ENCODE results near the gene TBCD. TPM values are rescaled to one million over a fixed set of nuclear protein-coding genes. Genes with fewer than 3 reads are reported as not detected.
A peak's percentile ranks its signal among the peaks of the same experiment; 100 is the strongest.

Gene TBCD
- total RNA-seq, 1 donor from 2014 or later, result 118 TPM

GRCh38 chr17:82798752-82799151, 46.9 kb downstream of the TBCD start:
- Mint-ChIP-seq H3K4me1 (ENCODE audit: low read depth, unreplicated experiment) (no peaks in the 10 kb centered on the region), H3K9me3 (ENCODE audit: unreplicated experiment) (peaks cover 11% of the 10 kb centered on the region), H3K4me3 (ENCODE audit: unreplicated experiment) (no peak overlapping the region), H3K27ac (ENCODE audit: unreplicated experiment) (no peak overlapping the region), H3K36me3 (ENCODE audit: unreplicated experiment) (peaks cover 20% of the 10 kb centered on the region), H3K27me3 (ENCODE audit: unreplicated experiment) (peaks cover 8% of the 10 kb centered on the region)
- DNase-seq, result no peak
- TF ChIP-seq CTCF (IDR thresholded peaks at IDR 0.05; ENCODE audit: partially characterized antibody, unreplicated experiment), result no peak

DNA sequence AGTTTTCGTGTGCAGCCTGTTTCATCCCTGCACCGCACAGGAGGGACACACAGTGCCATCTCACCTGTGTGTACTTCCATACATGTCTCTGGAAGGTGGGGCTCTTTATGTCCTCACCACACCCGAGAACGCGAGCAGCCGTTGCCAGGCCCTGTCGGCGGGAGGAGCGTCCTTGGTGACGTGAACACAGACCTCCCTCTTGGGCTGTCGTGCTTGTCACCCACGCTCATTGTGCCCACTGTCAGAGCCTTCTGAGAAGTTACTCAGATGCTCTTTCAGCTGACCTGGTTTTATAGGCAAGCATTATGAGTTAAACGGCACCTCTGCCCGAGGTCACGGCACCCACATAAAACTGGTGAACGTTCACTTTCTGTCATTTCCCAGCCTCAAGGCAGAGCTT, 47.7 kb downstream of the TBCD start:
- peaks cover 8% of the 10 kb centered on the region for H3K27me3 Mint-ChIP-seq (ENCODE audit: unreplicated experiment)
- H3K27ac Mint-ChIP-seq (ENCODE audit: unreplicated experiment), result no peak overlapping the region
- peaks cover 11% of the 10 kb centered on the region for H3K9me3 Mint-ChIP-seq (ENCODE audit: unreplicated experiment)
- DNase-seq, result no peak
- H3K36me3 Mint-ChIP-seq (ENCODE audit: unreplicated experiment), result peaks cover 20% of the 10 kb centered on the region
- no peak for TF ChIP-seq CTCF (IDR thresholded peaks at IDR 0.05; ENCODE audit: partially characterized antibody, unreplicated experiment)
- no peak overlapping the region for H3K4me3 Mint-ChIP-seq (ENCODE audit: unreplicated experiment)
- H3K4me1 Mint-ChIP-seq (ENCODE audit: low read depth, unreplicated experiment), result no peaks in the 10 kb centered on the region

DNA sequence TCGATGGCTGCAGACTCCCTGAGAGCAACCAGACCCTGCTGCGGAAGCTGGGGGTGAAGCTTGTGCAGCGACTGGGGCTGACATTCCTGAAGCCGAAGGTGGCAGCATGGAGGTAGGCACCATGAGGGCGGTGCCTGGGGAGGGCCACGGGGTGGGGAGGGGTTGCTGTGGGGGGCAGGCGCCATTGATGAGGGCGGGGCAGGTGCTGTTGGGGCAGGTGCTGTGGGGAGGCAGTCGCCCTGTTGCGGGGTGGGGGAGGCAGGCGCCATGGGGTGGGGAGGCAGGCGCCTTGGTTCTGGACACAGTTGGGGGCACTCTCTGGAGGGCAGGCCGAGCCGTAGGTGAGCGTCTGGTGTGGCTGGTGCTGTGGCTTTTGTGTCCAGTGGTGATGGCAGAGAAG, 49.0 kb downstream of the TBCD start:
- peaks cover 11% of the 10 kb centered on the region for H3K9me3 Mint-ChIP-seq (ENCODE audit: unreplicated experiment)
- no peak overlapping the region for H3K4me3 Mint-ChIP-seq (ENCODE audit: unreplicated experiment)
- no peak for DNase-seq
- no peak for TF ChIP-seq CTCF (IDR thresholded peaks at IDR 0.05; ENCODE audit: partially characterized antibody, unreplicated experiment)
- peaks cover 20% of the 10 kb centered on the region for H3K36me3 Mint-ChIP-seq (ENCODE audit: unreplicated experiment)
- H3K27me3 Mint-ChIP-seq (ENCODE audit: unreplicated experiment), result peaks cover 8% of the 10 kb centered on the region
- no peak overlapping the region for H3K27ac Mint-ChIP-seq (ENCODE audit: unreplicated experiment)
- peaks cover 3% of the 10 kb centered on the region for H3K4me1 Mint-ChIP-seq (ENCODE audit: low read depth, unreplicated experiment)

- Mint-ChIP-seq H3K4me1 (ENCODE audit: low read depth, unreplicated experiment) (peaks cover 6% of the 10 kb centered on the region), H3K9me3 (ENCODE audit: unreplicated experiment) (peaks cover 11% of the 10 kb centered on the region), H3K27ac (ENCODE audit: unreplicated experiment) (peak overlapping the region; percentile 26), H3K4me3 (ENCODE audit: unreplicated experiment) (no peak overlapping the region), H3K27me3 (ENCODE audit: unreplicated experiment) (peaks cover 6% of the 10 kb centered on the region), H3K36me3 (ENCODE audit: unreplicated experiment) (peaks cover 20% of the 10 kb centered on the region)
- no peak for TF ChIP-seq CTCF (IDR thresholded peaks at IDR 0.05; ENCODE audit: partially characterized antibody, unreplicated experiment)
- no peak for DNase-seq
Observed at GRCh38 chr17:82801377-82801970, 49.6 kb downstream of the TBCD start.

DNA sequence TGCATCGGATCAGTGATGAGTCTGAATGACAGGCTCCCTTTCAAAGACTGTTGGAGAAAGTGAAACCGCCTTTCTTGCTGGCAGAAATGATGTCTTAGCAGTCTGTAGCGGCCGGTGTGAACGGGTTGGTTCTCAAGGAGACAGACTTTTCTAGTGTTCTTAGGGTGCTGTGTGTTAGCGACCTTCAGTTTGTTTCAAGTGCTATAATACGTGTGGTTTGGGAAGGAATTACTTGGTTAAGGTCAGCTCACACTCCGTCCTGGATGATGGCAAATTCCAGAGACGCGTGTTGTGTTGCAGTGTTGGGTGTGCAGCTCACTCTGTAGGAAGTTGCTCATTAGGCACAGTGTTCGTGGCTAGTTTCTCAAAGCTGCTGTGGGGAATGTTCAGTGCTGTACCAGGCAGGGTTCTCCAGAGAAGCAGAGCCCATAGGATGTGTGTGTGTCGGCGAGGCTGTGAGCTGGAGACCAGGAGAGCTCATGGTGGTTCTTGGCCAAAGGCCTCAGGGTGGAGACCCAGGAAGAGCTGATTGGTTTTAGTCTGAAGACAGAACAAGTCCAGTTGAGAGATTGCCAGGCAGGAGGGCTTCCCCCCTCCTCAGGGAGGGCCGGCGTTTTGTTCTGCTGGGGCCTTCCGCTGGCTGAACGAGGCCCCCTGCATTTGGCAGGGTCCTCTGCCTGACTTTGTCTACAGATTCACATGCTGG, 50.4 kb downstream of the TBCD start:
- Mint-ChIP-seq H3K9me3 (ENCODE audit: unreplicated experiment) (peaks cover 9% of the 10 kb centered on the region), H3K27me3 (ENCODE audit: unreplicated experiment) (peaks cover 6% of the 10 kb centered on the region), H3K27ac (ENCODE audit: unreplicated experiment) (no peak overlapping the region), H3K4me3 (ENCODE audit: unreplicated experiment) (no peak overlapping the region), H3K36me3 (ENCODE audit: unreplicated experiment) (peaks cover 20% of the 10 kb centered on the region), H3K4me1 (ENCODE audit: low read depth, unreplicated experiment) (peaks cover 6% of the 10 kb centered on the region)
- TF ChIP-seq CTCF (IDR thresholded peaks at IDR 0.05; ENCODE audit: partially characterized antibody, unreplicated experiment), result no peak
- no peak for DNase-seq

Data from glutamatergic neuron (in vitro differentiated cells).